ENCODE data around the gene HOXA5. TPM values are rescaled to one million over a fixed set of nuclear protein-coding genes. Genes with fewer than 3 reads are reported as not detected.

Gene HOXA5
- total RNA-seq, 1 donor from 2014 or later: 16.0 TPM

- Histone ChIP-seq H3K4me1 (peaks cover 18% of the 10 kb centered on the region), H3K4me3 (peak overlapping the region; percentile 46), H3K27ac (peak overlapping the region; percentile 91), H3K27me3 (peaks cover 26% of the 10 kb centered on the region), H3K36me3 (no peaks in the 10 kb centered on the region), H3K9me3 (no peaks in the 10 kb centered on the region)
- no peak for ATAC-seq
- no peak for DNase-seq
- intact Hi-C loops (cut with DNase I): loop anchor here (10.0 kb wide), 1 partner anchor 252 kb away; no protein-coding TSS in a partner anchor
- TF ChIP-seq CTCF (IDR thresholded peaks at IDR 0.05): no peak
These were observed 37.1 kb downstream of the HOXA5 start for GRCh38 chr7:27106181-27106900.

- intact Hi-C loops (cut with DNase I): loop anchor here (10.0 kb wide), 1 partner anchor 251 kb away; no protein-coding TSS in a partner anchor
- no peak for TF ChIP-seq CTCF (IDR thresholded peaks at IDR 0.05)
- peaks cover 21% of the 10 kb centered on the region for H3K4me1 ChIP-seq
- no peaks in the 10 kb centered on the region for H3K9me3 ChIP-seq
- DNase-seq (no peak), ATAC-seq (no peak)
- peak overlapping the region; percentile 91 for H3K27ac ChIP-seq
- H3K27me3 ChIP-seq: peaks cover 26% of the 10 kb centered on the region
- H3K4me3 ChIP-seq: peak overlapping the region; percentile 46
- H3K36me3 ChIP-seq: no peaks in the 10 kb centered on the region
These were observed 38.0 kb downstream of the HOXA5 start for GRCh38 chr7:27105301-27106031.

GRCh38 chr7:27104341-27105058 is 39.0 kb downstream of the HOXA5 start:
- TF ChIP-seq CTCF (IDR thresholded peaks at IDR 0.05): no peak
- peak overlapping the region; percentile 91 for H3K4me3 ChIP-seq
- H3K27me3 ChIP-seq: peaks cover 26% of the 10 kb centered on the region
- no peaks in the 10 kb centered on the region for H3K36me3 ChIP-seq
- peaks cover 26% of the 10 kb centered on the region for H3K4me1 ChIP-seq
- H3K27ac ChIP-seq: peak overlapping the region; percentile 91
- H3K9me3 ChIP-seq: no peaks in the 10 kb centered on the region
- no peak for DNase-seq
- ATAC-seq: no peak
- intact Hi-C loops (cut with DNase I): loop anchor here (10.0 kb wide), 1 partner anchor 250 kb away; no protein-coding TSS in a partner anchor

GRCh38 chr7:27103489-27104226 is 39.8 kb downstream of the HOXA5 start:
- no peak for TF ChIP-seq CTCF (IDR thresholded peaks at IDR 0.05)
- H3K4me3 ChIP-seq: peak overlapping the region; percentile 91
- peak overlapping the region; percentile 91 for H3K27ac ChIP-seq
- intact Hi-C loops (cut with DNase I): loop anchor here (10.0 kb wide), 1 partner anchor 249 kb away; no protein-coding TSS in a partner anchor
- no peak for ATAC-seq
- H3K36me3 ChIP-seq: no peaks in the 10 kb centered on the region
- H3K9me3 ChIP-seq: no peaks in the 10 kb centered on the region
- peaks cover 26% of the 10 kb centered on the region for H3K27me3 ChIP-seq
- peaks cover 17% of the 10 kb centered on the region for H3K4me1 ChIP-seq
- DNase-seq: no peak
